Measurements from ENCODE around the gene LRRC45.

LRRC45 gene

GRCh38 chr17:81983639-81984373 is 39.3 kb upstream of the LRRC45 start:
- Histone ChIP-seq H3K27me3 (ENCODE audit: insufficient read depth, low read length) (no peaks in the 10 kb centered on the region), H3K79me2 (ENCODE audit: control insufficient read depth, insufficient read depth, low read length, unreplicated experiment) (no peaks in the 10 kb centered on the region), H3K4me3 (ENCODE audit: low read depth, low read length) (no peak overlapping the region), H3K4me1 (ENCODE audit: control insufficient read depth, insufficient read depth, low read length, unreplicated experiment) (no peaks in the 10 kb centered on the region), H2AFZ (ENCODE audit: low read length, unreplicated experiment) (no peak overlapping the region), H3K36me3 (ENCODE audit: insufficient read depth, low read length) (no peaks in the 10 kb centered on the region), H3K27ac (ENCODE audit: low read depth, low read length) (no peak overlapping the region)

DNA sequence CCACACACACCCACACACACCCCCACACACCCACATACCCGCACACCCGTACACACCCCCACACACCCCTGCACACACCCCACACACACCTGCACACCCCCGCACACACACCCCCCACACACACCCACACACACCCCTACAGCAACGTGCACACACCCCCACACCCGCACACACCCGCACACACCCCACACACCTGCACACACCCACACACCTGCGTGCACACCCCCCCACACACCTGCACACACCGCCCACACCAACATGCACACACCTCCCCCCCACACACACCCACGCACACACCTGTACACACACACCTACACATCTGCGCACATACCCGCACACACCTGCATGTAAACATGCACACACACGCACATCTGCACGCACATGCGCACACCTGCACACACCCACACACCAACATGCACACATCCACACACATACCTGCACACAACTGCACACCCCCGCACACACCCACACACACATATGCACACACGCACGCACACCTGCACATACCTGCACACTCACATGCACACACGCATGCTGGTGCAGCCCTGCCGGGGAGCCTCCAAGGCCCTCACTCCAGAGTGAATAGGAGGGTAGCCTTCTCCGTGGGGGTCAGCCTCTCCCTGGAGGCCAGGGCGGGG is 38.2 kb upstream of the LRRC45 start:
- Histone ChIP-seq H3K4me3 (ENCODE audit: low read depth, low read length) (no peak overlapping the region), H2AFZ (ENCODE audit: low read length, unreplicated experiment) (no peak overlapping the region), H3K4me1 (ENCODE audit: control insufficient read depth, insufficient read depth, low read length, unreplicated experiment) (no peaks in the 10 kb centered on the region), H3K36me3 (ENCODE audit: insufficient read depth, low read length) (no peaks in the 10 kb centered on the region), H3K27me3 (ENCODE audit: insufficient read depth, low read length) (no peaks in the 10 kb centered on the region), H3K27ac (ENCODE audit: low read depth, low read length) (no peak overlapping the region), H3K79me2 (ENCODE audit: control insufficient read depth, insufficient read depth, low read length, unreplicated experiment) (no peaks in the 10 kb centered on the region)

- no peak overlapping the region for H3K27ac ChIP-seq (ENCODE audit: low read depth, low read length)
- no peak overlapping the region for H3K4me3 ChIP-seq (ENCODE audit: low read depth, low read length)
- peaks cover 2% of the 10 kb centered on the region for H3K4me1 ChIP-seq (ENCODE audit: control insufficient read depth, insufficient read depth, low read length, unreplicated experiment)
- H3K79me2 ChIP-seq (ENCODE audit: control insufficient read depth, insufficient read depth, low read length, unreplicated experiment), result no peaks in the 10 kb centered on the region
- H3K36me3 ChIP-seq (ENCODE audit: insufficient read depth, low read length), result no peaks in the 10 kb centered on the region
- H3K27me3 ChIP-seq (ENCODE audit: insufficient read depth, low read length), result no peaks in the 10 kb centered on the region
- no peak overlapping the region for H2AFZ ChIP-seq (ENCODE audit: low read length, unreplicated experiment)
Measured at GRCh38 chr17:81986606-81987005, 36.5 kb upstream of the LRRC45 start.

DNA sequence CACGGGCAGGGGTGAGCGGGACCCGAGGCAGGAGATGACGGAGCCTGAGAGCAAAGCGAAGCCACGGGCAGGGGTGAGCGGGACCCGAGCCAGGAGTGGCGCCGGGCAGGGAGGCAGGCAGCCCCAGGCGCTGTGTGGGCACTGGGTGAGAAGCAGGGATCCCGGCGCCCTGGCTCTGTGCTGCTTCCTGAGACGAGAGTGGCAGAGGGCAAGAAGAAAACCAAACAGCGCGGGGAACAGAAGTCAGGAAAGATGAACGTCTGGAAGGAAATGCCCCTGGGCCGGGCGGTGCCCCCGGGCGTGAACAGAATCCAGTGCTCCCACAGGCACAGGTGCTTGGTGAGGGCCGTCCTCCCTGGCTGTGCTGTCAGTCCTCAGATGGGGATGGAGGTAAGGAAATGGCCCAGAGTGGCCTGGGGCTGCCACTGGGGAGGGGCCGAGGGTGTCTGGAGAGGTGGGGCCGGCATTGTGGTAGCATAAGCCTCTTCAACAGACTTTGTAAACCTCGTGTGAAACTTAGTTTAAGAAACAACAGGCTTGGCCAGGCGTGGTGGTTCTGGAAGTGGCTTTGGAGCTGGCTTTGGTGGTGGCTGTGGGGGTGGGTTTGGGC is 35.8 kb upstream of the LRRC45 start:
- peaks cover 8% of the 10 kb centered on the region for H3K4me1 ChIP-seq (ENCODE audit: control insufficient read depth, insufficient read depth, low read length, unreplicated experiment)
- no peak overlapping the region for H3K4me3 ChIP-seq (ENCODE audit: low read depth, low read length)
- H3K79me2 ChIP-seq (ENCODE audit: control insufficient read depth, insufficient read depth, low read length, unreplicated experiment), result no peaks in the 10 kb centered on the region
- H3K27ac ChIP-seq (ENCODE audit: low read depth, low read length), result no peak overlapping the region
- no peak overlapping the region for H2AFZ ChIP-seq (ENCODE audit: low read length, unreplicated experiment)
- H3K27me3 ChIP-seq (ENCODE audit: insufficient read depth, low read length), result no peaks in the 10 kb centered on the region
- no peaks in the 10 kb centered on the region for H3K36me3 ChIP-seq (ENCODE audit: insufficient read depth, low read length)

- no peaks in the 10 kb centered on the region for H3K79me2 ChIP-seq (ENCODE audit: control insufficient read depth, insufficient read depth, low read length, unreplicated experiment)
- no peaks in the 10 kb centered on the region for H3K36me3 ChIP-seq (ENCODE audit: insufficient read depth, low read length)
- H2AFZ ChIP-seq (ENCODE audit: low read length, unreplicated experiment), result no peak overlapping the region
Measured at GRCh38 chr17:81990836-81991683, 32.0 kb upstream of the LRRC45 start.

GRCh38 chr17:81991684-81992305 is 31.3 kb upstream of the LRRC45 start:
- H3K27me3 ChIP-seq (ENCODE audit: insufficient read depth, low read length), result no peaks in the 10 kb centered on the region
- H3K4me1 ChIP-seq (ENCODE audit: control insufficient read depth, insufficient read depth, low read length, unreplicated experiment), result peaks cover 8% of the 10 kb centered on the region
- H3K27ac ChIP-seq (ENCODE audit: low read depth, low read length), result no peak overlapping the region
- no peak overlapping the region for H2AFZ ChIP-seq (ENCODE audit: low read length, unreplicated experiment)
- H3K79me2 ChIP-seq (ENCODE audit: control insufficient read depth, insufficient read depth, low read length, unreplicated experiment), result no peaks in the 10 kb centered on the region
- H3K36me3 ChIP-seq (ENCODE audit: insufficient read depth, low read length), result no peaks in the 10 kb centered on the region
- H3K4me3 ChIP-seq (ENCODE audit: low read depth, low read length), result no peak overlapping the region

More at GRCh38 chr17:81990836-81991683, 32.0 kb upstream of the LRRC45 start:
- no peak overlapping the region for H3K4me3 ChIP-seq (ENCODE audit: low read depth, low read length)
- no peak overlapping the region for H3K27ac ChIP-seq (ENCODE audit: low read depth, low read length)
- H3K27me3 ChIP-seq (ENCODE audit: insufficient read depth, low read length), result no peaks in the 10 kb centered on the region
- H3K4me1 ChIP-seq (ENCODE audit: control insufficient read depth, insufficient read depth, low read length, unreplicated experiment), result peaks cover 8% of the 10 kb centered on the region

DNA sequence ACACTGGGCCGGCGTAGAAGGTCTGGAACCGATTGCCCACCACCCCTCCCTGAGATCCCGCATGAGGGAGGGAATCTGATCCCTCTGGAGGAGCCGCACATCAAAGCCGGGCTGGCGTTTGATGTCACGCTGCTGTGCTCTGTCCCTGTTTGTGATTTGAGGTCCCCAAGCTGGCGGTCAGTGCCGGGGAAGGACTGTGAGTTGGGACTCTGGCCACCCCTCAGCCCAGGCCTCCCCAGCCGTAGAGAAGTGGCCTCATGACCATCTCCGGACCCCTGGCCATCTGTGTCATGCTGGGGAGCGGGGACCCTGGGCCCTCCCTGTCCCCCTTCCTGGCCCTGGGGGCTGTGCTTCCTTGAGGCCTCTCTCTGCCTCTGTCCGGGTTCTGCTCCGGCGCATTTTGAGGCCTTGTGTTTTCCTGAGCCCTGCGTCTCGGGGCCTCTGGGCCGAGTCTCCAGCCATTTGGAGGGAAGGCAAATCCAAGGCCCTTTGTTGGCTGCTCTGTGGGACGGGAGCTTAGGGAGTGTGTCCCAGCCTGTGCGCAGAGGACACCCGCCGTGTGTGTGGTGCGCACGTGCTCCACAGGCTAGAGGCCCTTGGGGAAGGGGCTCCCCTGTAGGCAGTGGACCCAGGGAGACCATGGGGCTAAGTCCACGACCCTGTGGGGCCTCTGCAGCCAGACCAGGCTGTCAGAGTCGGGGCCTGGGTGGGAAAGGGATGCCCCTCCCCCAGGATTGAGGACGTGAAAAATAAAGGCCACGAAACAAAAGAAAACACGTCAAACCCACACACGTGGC is 30.6 kb upstream of the LRRC45 start:
- Histone ChIP-seq H3K27me3 (ENCODE audit: insufficient read depth, low read length) (no peaks in the 10 kb centered on the region), H3K4me3 (ENCODE audit: low read depth, low read length) (no peak overlapping the region), H3K79me2 (ENCODE audit: control insufficient read depth, insufficient read depth, low read length, unreplicated experiment) (no peaks in the 10 kb centered on the region), H2AFZ (ENCODE audit: low read length, unreplicated experiment) (no peak overlapping the region), H3K36me3 (ENCODE audit: insufficient read depth, low read length) (no peaks in the 10 kb centered on the region), H3K27ac (ENCODE audit: low read depth, low read length) (no peak overlapping the region), H3K4me1 (ENCODE audit: control insufficient read depth, insufficient read depth, low read length, unreplicated experiment) (peaks cover 8% of the 10 kb centered on the region)

- Histone ChIP-seq H3K27me3 (ENCODE audit: insufficient read depth, low read length) (no peaks in the 10 kb centered on the region), H3K27ac (ENCODE audit: low read depth, low read length) (no peak overlapping the region), H3K4me1 (ENCODE audit: control insufficient read depth, insufficient read depth, low read length, unreplicated experiment) (peaks cover 8% of the 10 kb centered on the region), H3K4me3 (ENCODE audit: low read depth, low read length) (no peak overlapping the region), H3K79me2 (ENCODE audit: control insufficient read depth, insufficient read depth, low read length, unreplicated experiment) (no peaks in the 10 kb centered on the region), H2AFZ (ENCODE audit: low read length, unreplicated experiment) (no peak overlapping the region), H3K36me3 (ENCODE audit: insufficient read depth, low read length) (no peaks in the 10 kb centered on the region)
Measured at GRCh38 chr17:81993729-81994592, 29.1 kb upstream of the LRRC45 start.
